DOHH2 (cell line): ENCODE results near the gene GZMM.

ENCODE experiments used
- H3F3A ChIP-seq: fragments of 200-600 bp; sonication (generic), shearing (Covaris generic); 2 replicates; pipeline ENCODE4 v1.6.0; 2016; ENCODE audit warnings: antibody characterized with exemption, mild to moderate bottlenecking; ENCODE audit not compliant: control insufficient read depth, insufficient read depth
- H3K27ac ChIP-seq: fragments of 200-600 bp; sonication (generic); 2 replicates; pipeline ENCODE4 v1.5.1; 2014; ENCODE audit warnings: low read depth, mild to moderate bottlenecking, low read length, moderate library complexity
- H3K27me3 ChIP-seq: fragments of 200-600 bp; sonication (generic); 2 replicates; pipeline ENCODE4 v1.6.1; 2014; ENCODE audit warnings: mild to moderate bottlenecking, low read length, mixed read lengths; ENCODE audit not compliant: control insufficient read depth
- H3K36me3 ChIP-seq: fragments of 200-600 bp; sonication (generic); 2 replicates; pipeline ENCODE4 v1.6.1; 2014; ENCODE audit warnings: mild to moderate bottlenecking, low read length, moderate library complexity, mixed read lengths; ENCODE audit not compliant: control insufficient read depth
- H3K4me1 ChIP-seq: fragments of 200-600 bp; sonication (generic); 2 replicates; pipeline ENCODE4 v1.6.1; 2014; ENCODE audit warnings: mild to moderate bottlenecking, low read length, mixed read lengths; ENCODE audit not compliant: control insufficient read depth
- H3K4me2 ChIP-seq: fragments of 200-600 bp; sonication (generic); 2 replicates; pipeline ENCODE4 v1.6.0; 2014; ENCODE audit warnings: mild to moderate bottlenecking, low read length, moderate library complexity
- H3K4me3 ChIP-seq: fragments of 200-600 bp; sonication (generic); 2 replicates; pipeline ENCODE4 v1.5.1; 2014; ENCODE audit warnings: mild to moderate bottlenecking, low read length, mixed read lengths
- H3K79me2 ChIP-seq: fragments of 200-600 bp; sonication (generic); 2 replicates; pipeline ENCODE4 v1.6.1; 2014; ENCODE audit warnings: mild to moderate bottlenecking, low read length, mixed read lengths; ENCODE audit not compliant: control insufficient read depth
- H3K9me2 ChIP-seq: fragments of 200-600 bp; sonication (generic); replicated peaks from 2 replicates; pipeline ENCODE4 v1.6.1; 2014; ENCODE audit warnings: mild to moderate bottlenecking, low read length, mixed read lengths; ENCODE audit not compliant: control insufficient read depth
- H3K9me3 ChIP-seq: fragments of 200-600 bp; sonication (generic); 2 replicates; pipeline ENCODE4 v1.6.1; 2014; ENCODE audit warnings: antibody characterized with exemption, low read length, mixed read lengths; ENCODE audit not compliant: control insufficient read depth, insufficient read depth
- H4K20me1 ChIP-seq: fragments of 200-600 bp; sonication (generic); 2 replicates; pipeline ENCODE4 v1.6.0; 2014; ENCODE audit warnings: low read depth, mild to moderate bottlenecking, antibody characterized with exemption, low read length, moderate library complexity; ENCODE audit not compliant: control insufficient read depth, insufficient read depth
- CTCF ChIP-seq: fragments of 200-600 bp; sonication (generic); IDR thresholded peaks from one replicate; pipeline ENCODE4 v1.5.1; 2014; ENCODE audit warnings: antibody characterized with exemption, mild to moderate bottlenecking, low read depth, low read length; ENCODE audit not compliant: poor library complexity, severe bottlenecking
- EZH2phosphoT487 ChIP-seq: fragments of 200-600 bp; sonication (generic); IDR thresholded peaks from 2 replicates; pipeline ENCODE4 v1.6.1; 2017; ENCODE audit warnings: borderline replicate concordance, mild to moderate bottlenecking, antibody characterized with exemption, low read length, moderate library complexity, mixed read lengths

The GZMM gene

GRCh38 chr19:497491-497868 is 46.4 kb upstream of the GZMM start:
- peaks cover 8% of the 10 kb centered on the region for H3K27me3 ChIP-seq
- H3K4me3 ChIP-seq = no peak overlapping the region
- peaks cover 7% of the 10 kb centered on the region; the same call in 1 of the 2 replicates for H3K9me3 ChIP-seq
- TF ChIP-seq CTCF (no peak), EZH2phosphoT487 (no peak)
- no peaks in the 10 kb centered on the region for H4K20me1 ChIP-seq
- no peak overlapping the region for H3K4me2 ChIP-seq
- no peaks in the 10 kb centered on the region for H3K36me3 ChIP-seq
- no peaks in the 10 kb centered on the region for H3K9me2 ChIP-seq
- H3K27ac ChIP-seq = no peak overlapping the region
- H3F3A ChIP-seq = no peaks in the 10 kb centered on the region; the same call in 1 of the 2 replicates
- H3K79me2 ChIP-seq = no peaks in the 10 kb centered on the region
- H3K4me1 ChIP-seq = peaks cover 5% of the 10 kb centered on the region

- Histone ChIP-seq H3K4me1 (peaks cover 10% of the 10 kb centered on the region), H4K20me1 (no peaks in the 10 kb centered on the region), H3K4me3 (no peak overlapping the region), H3K9me2 (no peaks in the 10 kb centered on the region), H3K36me3 (no peaks in the 10 kb centered on the region), H3K79me2 (no peaks in the 10 kb centered on the region), H3K27ac (no peak overlapping the region), H3K9me3 (peaks cover 5% of the 10 kb centered on the region; the same call in 1 of the 2 replicates), H3K4me2 (no peak overlapping the region), H3K27me3 (peaks cover 8% of the 10 kb centered on the region), H3F3A (no peaks in the 10 kb centered on the region)
- TF ChIP-seq CTCF = no peak
- TF ChIP-seq EZH2phosphoT487 = no peak
Measured at GRCh38 chr19:497869-498510, 45.9 kb upstream of the GZMM start.

- peaks cover 8% of the 10 kb centered on the region for H3K27me3 ChIP-seq
- no peaks in the 10 kb centered on the region for H3F3A ChIP-seq
- H3K36me3 ChIP-seq = no peaks in the 10 kb centered on the region
- no peak overlapping the region for H3K27ac ChIP-seq
- no peak overlapping the region for H3K4me2 ChIP-seq
- no peaks in the 10 kb centered on the region for H4K20me1 ChIP-seq
- H3K4me1 ChIP-seq = peaks cover 11% of the 10 kb centered on the region
- TF ChIP-seq CTCF (no peak), EZH2phosphoT487 (no peak)
- no peaks in the 10 kb centered on the region for H3K79me2 ChIP-seq
- peaks cover under 1% of the 10 kb centered on the region; the same call in 1 of the 2 replicates for H3K9me3 ChIP-seq
- H3K9me2 ChIP-seq = no peaks in the 10 kb centered on the region
- H3K4me3 ChIP-seq = no peak overlapping the region
Measured at GRCh38 chr19:498511-498891, 45.4 kb upstream of the GZMM start.
